Measurements from ENCODE around the gene SPINT1. TPM values are rescaled to one million over a fixed set of nuclear protein-coding genes. Genes with fewer than 3 reads are reported as not detected.

The SPINT1 gene
- total RNA-seq (1 to 10 TPM; 1.2 to 2.6 TPM), polyA plus RNA-seq (1 to 10 TPM; 1.6 to 2.2 TPM)

GRCh38 chr15:40843885-40844695 lies at the start of gene SPINT1:
SPINT1 (plus strand) TSS chr15:40844048; CDS start chr15:40844555, 507 bp downstream.
- DNase-seq (ENCODE audit: low spot score), result no peak
- H3K9ac ChIP-seq (ENCODE audit: low read depth in 1 of 2, low read length in 2 of 2), result no peak within 1 kb of the TSS

GRCh38 chr15:40796041-40796440 lies 47.8 kb upstream of the SPINT1 start:
- 85% methylated on average over 2 of the region's 2 CpGs for WGBS
- H3K9me3 ChIP-seq (ENCODE audit: control insufficient read depth in 4 of 4, low read length in 3 of 4), result no peaks in the 10 kb centered on the region
- no peaks in the 10 kb centered on the region for H3K27me3 ChIP-seq (ENCODE audit: control insufficient read depth in 4 of 4, insufficient read depth in 4 of 4, low read length in 3 of 4)
- peaks cover 10 to 12% (median 11%) of the 10 kb centered on the region in 4 donors for H3K4me1 ChIP-seq (ENCODE audit: control insufficient read depth in 4 of 4, insufficient read depth in 4 of 4, low read length in 3 of 4)
- H3K9ac ChIP-seq (ENCODE audit: low read depth in 1 of 2, low read length in 2 of 2), result no peak overlapping the region
- no peak for DNase-seq (ENCODE audit: low spot score)
- H3K4me3 ChIP-seq (ENCODE audit: low read depth in 1 of 3, low read length in 3 of 3), result no peak overlapping the region
- no peak for TF ChIP-seq YY1 (IDR thresholded peaks at IDR 0.05)
- no peak for TF ChIP-seq RXRA (IDR thresholded peaks at IDR 0.05)
- TF ChIP-seq RAD21 (IDR thresholded peaks at IDR 0.05), result no peak
- TF ChIP-seq GABPA (IDR thresholded peaks at IDR 0.05 in 1 of 2, conservative IDR thresholded peaks at IDR 0.05 in 1 of 2), result no peak
- no peak for TF ChIP-seq SP1 (IDR thresholded peaks at IDR 0.05)
- TF ChIP-seq FOXA2 (IDR thresholded peaks at IDR 0.05), result no peak
- no peak for TF ChIP-seq EGR1 (IDR thresholded peaks at IDR 0.05; ENCODE audit: low read depth in 2 of 2)
- no peak for TF ChIP-seq HNF4A (conservative IDR thresholded peaks at IDR 0.05)
- no peak for TF ChIP-seq TAF1 (conservative IDR thresholded peaks at IDR 0.05)
- TF ChIP-seq REST (IDR thresholded peaks at IDR 0.05), result no peak
- no peak for TF ChIP-seq MAX (IDR thresholded peaks at IDR 0.05)
- TF ChIP-seq NR2F2 (IDR thresholded peaks at IDR 0.05), result no peak
- H3K36me3 ChIP-seq (ENCODE audit: control insufficient read depth in 4 of 4, insufficient read depth in 3 of 4, low read depth in 1 of 4, low read length in 3 of 4), result peaks cover 0 to 5% (median under 1%) of the 10 kb centered on the region in 4 donors
- H3K27ac ChIP-seq (ENCODE audit: low read depth in 1 of 2, low read length in 2 of 2), result no peak overlapping the region

More at GRCh38 chr15:40843885-40844695, at the start of gene SPINT1:
- TF ChIP-seq FOXA1 (IDR thresholded peaks at IDR 0.05), result no peak
- no peak for TF ChIP-seq HNF4A (conservative IDR thresholded peaks at IDR 0.05)
- TF ChIP-seq ZBTB33 (IDR thresholded peaks at IDR 0.05), result no peak
- Histone ChIP-seq H3K4me3 (ENCODE audit: low read depth in 1 of 3, low read length in 3 of 3) (peak within 1 kb of the TSS in 2 of 3 donors; percentile 1 to 46), H3K27me3 (ENCODE audit: control insufficient read depth in 4 of 4, insufficient read depth in 4 of 4, low read length in 3 of 4) (peaks cover 0 to 2% (median 1%) of the 10 kb centered on the region in 4 donors), H3K4me1 (ENCODE audit: control insufficient read depth in 4 of 4, insufficient read depth in 4 of 4, low read length in 3 of 4) (peaks cover 8 to 20% (median 10%) of the 10 kb centered on the region in 4 donors), H3K9me3 (ENCODE audit: control insufficient read depth in 4 of 4, low read length in 3 of 4) (no peaks in the 10 kb centered on the region), H3K27ac (ENCODE audit: low read depth in 1 of 2, low read length in 2 of 2) (no peak within 1 kb of the TSS), H3K36me3 (ENCODE audit: control insufficient read depth in 4 of 4, insufficient read depth in 3 of 4, low read depth in 1 of 4, low read length in 3 of 4) (no peaks in the 10 kb centered on the region)
- WGBS, result 3% methylated on average over 89 of the region's 89 CpGs

All from liver (tissue), 9 donors.